SK-N-MC (cell line): ENCODE results near the gene NKX2-4.

Experiments used
- DNase-seq: peaks from one replicate; pipeline ENCODE4 v3.0.0-alpha.2; 2011; ENCODE audit warnings: low read depth, low spot score
- H3K27ac ChIP-seq: fragments of 200-600 bp; sonication (generic); 2 replicates; pipeline ENCODE4 v1.5.1; 2016; ENCODE audit warnings: mixed run types
- H3K36me3 ChIP-seq: fragments of 200-600 bp; sonication (generic); 2 replicates; pipeline ENCODE4 v1.6.1; 2017; ENCODE audit warnings: antibody characterized with exemption, low read length, mixed read lengths; ENCODE audit not compliant: insufficient read depth
- H3K4me3 ChIP-seq: fragments of 200-600 bp; sonication (generic); 2 replicates; pipeline ENCODE4 v1.5.1; 2016
- H3K9ac ChIP-seq: fragments of 200-600 bp; sonication (generic); 2 replicates; pipeline ENCODE4 v1.8.0; 2017; ENCODE audit warnings: mixed run types, mixed read lengths; ENCODE audit not compliant: insufficient read length
- H3K9me3 ChIP-seq: fragments of 200-600 bp; sonication (generic); 2 replicates; pipeline ENCODE4 v1.6.1; 2017; ENCODE audit warnings: low read depth, mild to moderate bottlenecking, antibody characterized with exemption, low read length, moderate library complexity, mixed read lengths
- EZH2 ChIP-seq: fragments of 200-600 bp; sonication (generic); IDR thresholded peaks from one replicate; pipeline ENCODE4 v1.6.1; 2017; ENCODE audit warnings: antibody characterized with exemption
- FOXP2 ChIP-seq: optimal IDR thresholded peaks from 2 replicates; pipeline ENCODE3; 2011; ENCODE audit warnings: mild to moderate bottlenecking, moderate library complexity; ENCODE audit not compliant: insufficient read depth; ENCODE audit errors: extremely low read length, control extremely low read depth
- POLR2AphosphoS5 ChIP-seq: IDR thresholded peaks from 2 replicates; pipeline ENCODE4 v1.6.1; 2012; ENCODE audit warnings: mild to moderate bottlenecking, low read depth, low read length, borderline replicate concordance

The NKX2-4 gene

GRCh38 chr20:21388566-21388965, 8.8 kb downstream of the NKX2-4 start:
- TF ChIP-seq FOXP2 (no peak), EZH2 (no peak)
- Histone ChIP-seq H3K27ac (peak overlapping the region; percentile 94), H3K36me3 (peaks cover 57% of the 10 kb centered on the region), H3K9me3 (no peaks in the 10 kb centered on the region), H3K9ac (peak overlapping the region; percentile 7), H3K4me3 (peak overlapping the region; percentile 50)
- DNase-seq = no peak

GRCh38 chr20:21387528-21387927, 9.8 kb downstream of the NKX2-4 start:
- Histone ChIP-seq H3K4me3 (no peak overlapping the region), H3K9me3 (no peaks in the 10 kb centered on the region), H3K36me3 (peaks cover 67% of the 10 kb centered on the region), H3K9ac (no peak overlapping the region), H3K27ac (peak overlapping the region; percentile 94)
- TF ChIP-seq FOXP2 (no peak), POLR2AphosphoS5 (no peak), EZH2 (no peak)
- DNase-seq = no peak

GRCh38 chr20:21386111-21386510, 11.2 kb downstream of the NKX2-4 start:
- Histone ChIP-seq H3K9ac (no peak overlapping the region), H3K9me3 (no peaks in the 10 kb centered on the region), H3K27ac (no peak overlapping the region), H3K4me3 (no peak overlapping the region), H3K36me3 (peaks cover 78% of the 10 kb centered on the region)
- no peak for DNase-seq
- TF ChIP-seq EZH2 (no peak), FOXP2 (no peak), POLR2AphosphoS5 (no peak)

GRCh38 chr20:21384308-21384892, 12.9 kb downstream of the NKX2-4 start:
- H3K9me3 ChIP-seq = no peaks in the 10 kb centered on the region
- no peak for TF ChIP-seq EZH2
- TF ChIP-seq POLR2AphosphoS5 = no peak
- TF ChIP-seq FOXP2 = no peak
- H3K4me3 ChIP-seq = no peak overlapping the region
- H3K9ac ChIP-seq = no peak overlapping the region
- H3K27ac ChIP-seq = peak overlapping the region; percentile 32; the same call in 1 of the 2 replicates
- no peak for DNase-seq
- peaks cover 84% of the 10 kb centered on the region for H3K36me3 ChIP-seq

- H3K36me3 ChIP-seq = peaks cover 82% of the 10 kb centered on the region
- H3K27ac ChIP-seq = 0 out of 2 replicates have a peak overlapping the region, but pooled peaks have one; percentile 53
- no peak for TF ChIP-seq EZH2
- TF ChIP-seq FOXP2 = no peak
- TF ChIP-seq POLR2AphosphoS5 = no peak
Measured at GRCh38 chr20:21381619-21382018, 15.7 kb downstream of the NKX2-4 start.

GRCh38 chr20:21380711-21381110, 16.6 kb downstream of the NKX2-4 start:
- Histone ChIP-seq H3K9me3 (no peaks in the 10 kb centered on the region), H3K4me3 (no peak overlapping the region), H3K36me3 (peaks cover 79% of the 10 kb centered on the region), H3K27ac (peak overlapping the region; percentile 53; the same call in 1 of the 2 replicates), H3K9ac (no peak overlapping the region)
- TF ChIP-seq POLR2AphosphoS5 = no peak
- TF ChIP-seq EZH2 = no peak
- no peak for TF ChIP-seq FOXP2
- no peak for DNase-seq

More at GRCh38 chr20:21381619-21382018, 15.7 kb downstream of the NKX2-4 start:
- no peak overlapping the region for H3K4me3 ChIP-seq
- no peaks in the 10 kb centered on the region for H3K9me3 ChIP-seq
- H3K9ac ChIP-seq = no peak overlapping the region
- no peak for DNase-seq

GRCh38 chr20:21378259-21378658, 19.1 kb downstream of the NKX2-4 start:
- no peak overlapping the region for H3K9ac ChIP-seq
- TF ChIP-seq EZH2 = no peak
- TF ChIP-seq POLR2AphosphoS5 = no peak
- TF ChIP-seq FOXP2 = no peak
- no peaks in the 10 kb centered on the region for H3K9me3 ChIP-seq
- peaks cover 75% of the 10 kb centered on the region for H3K36me3 ChIP-seq
- no peak for DNase-seq
- H3K27ac ChIP-seq = no peak overlapping the region; the same call in 1 of the 2 replicates
- H3K4me3 ChIP-seq = no peak overlapping the region

- H3K4me3 ChIP-seq = no peak overlapping the region
- no peak for DNase-seq
- TF ChIP-seq FOXP2 (no peak), POLR2AphosphoS5 (no peak), EZH2 (no peak)
- H3K9ac ChIP-seq = no peak overlapping the region
- no peaks in the 10 kb centered on the region for H3K9me3 ChIP-seq
- peaks cover 71% of the 10 kb centered on the region for H3K36me3 ChIP-seq
- H3K27ac ChIP-seq = no peak overlapping the region
Measured at GRCh38 chr20:21377701-21378100, 19.6 kb downstream of the NKX2-4 start.

GRCh38 chr20:21376626-21377025, 20.7 kb downstream of the NKX2-4 start:
- no peak overlapping the region for H3K4me3 ChIP-seq
- no peak for DNase-seq
- TF ChIP-seq FOXP2 (no peak), EZH2 (no peak), POLR2AphosphoS5 (no peak)
- H3K9me3 ChIP-seq = no peaks in the 10 kb centered on the region
- H3K9ac ChIP-seq = no peak overlapping the region
- peaks cover 63% of the 10 kb centered on the region for H3K36me3 ChIP-seq
- H3K27ac ChIP-seq = no peak overlapping the region

- peaks cover 62% of the 10 kb centered on the region for H3K36me3 ChIP-seq
- TF ChIP-seq FOXP2 (no peak), EZH2 (no peak), POLR2AphosphoS5 (no peak)
- no peak for DNase-seq
Measured at GRCh38 chr20:21373436-21373835, 23.9 kb downstream of the NKX2-4 start.

More at GRCh38 chr20:21373436-21373835, 23.9 kb downstream of the NKX2-4 start:
- Histone ChIP-seq H3K4me3 (no peak overlapping the region), H3K27ac (peak overlapping the region; percentile 32), H3K9me3 (no peaks in the 10 kb centered on the region), H3K9ac (no peak overlapping the region)
